H9 (cell line): ENCODE data around the gene TNIP3. TPM values are rescaled to one million over a fixed set of nuclear protein-coding genes. Genes with fewer than 3 reads are reported as not detected.

Source experiments
- DNase-seq: peaks from one replicate; pipeline ENCODE4 v3.0.0-alpha.2; 2017
- H2AFZ ChIP-seq: one replicate; pipeline ENCODE4 v1.6.1; 2013; ENCODE audit warnings: mild to moderate bottlenecking, low read length, control low read depth, moderate library complexity
- H2AK5ac ChIP-seq: 2 replicates; pipeline ENCODE4 v1.6.1; 2013; ENCODE audit warnings: low read length, control low read depth, mixed read lengths; ENCODE audit not compliant: insufficient read length
- H2BK120ac ChIP-seq: one replicate; pipeline ENCODE4 v1.6.1; 2013; ENCODE audit warnings: low read depth, mild to moderate bottlenecking, low read length, control low read depth, inconsistent platforms; ENCODE audit not compliant: poor library complexity, severe bottlenecking
- H2BK12ac ChIP-seq: 2 replicates; pipeline ENCODE4 v1.6.1; 2013; ENCODE audit warnings: low read length, control low read depth, mixed read lengths, low read depth; ENCODE audit not compliant: insufficient read length
- H2BK15ac ChIP-seq: 2 replicates; pipeline ENCODE4 v1.6.1; 2013; ENCODE audit warnings: low read depth, low read length, control low read depth
- H2BK20ac ChIP-seq: one replicate; pipeline ENCODE4 v1.6.1; 2013; ENCODE audit warnings: low read depth, mild to moderate bottlenecking, low read length, control low read depth, inconsistent platforms; ENCODE audit not compliant: poor library complexity, severe bottlenecking
- H2BK5ac ChIP-seq: 2 replicates; pipeline ENCODE4 v1.6.1; 2013; ENCODE audit warnings: low read length, control low read depth, mixed read lengths; ENCODE audit not compliant: insufficient read length
- H3K14ac ChIP-seq: 2 replicates; pipeline ENCODE4 v1.6.1; 2013; ENCODE audit warnings: low read length, control low read depth; ENCODE audit not compliant: insufficient read depth
- H3K18ac ChIP-seq: 2 replicates; pipeline ENCODE4 v1.6.1; 2013; ENCODE audit warnings: low read depth, mild to moderate bottlenecking, mixed read lengths, low read length, control low read depth; ENCODE audit not compliant: insufficient read length
- H3K23ac ChIP-seq: 2 replicates; pipeline ENCODE4 v1.6.1; 2013; ENCODE audit warnings: low read length, control low read depth, mixed read lengths, low read depth; ENCODE audit not compliant: insufficient read length
- H3K23me2 ChIP-seq: 2 replicates; pipeline ENCODE4 v1.6.1; 2013; ENCODE audit warnings: low read depth, mild to moderate bottlenecking, mixed read lengths, low read length, control low read depth; ENCODE audit not compliant: insufficient read length, poor library complexity, severe bottlenecking
- H3K27ac ChIP-seq: 2 replicates; pipeline ENCODE4 v1.5.1; 2013; ENCODE audit warnings: low read length, control low read depth, mixed read lengths, low read depth; ENCODE audit not compliant: insufficient read length
- H3K27me3 ChIP-seq: 2 replicates; pipeline ENCODE4 v1.6.1; 2013; ENCODE audit warnings: low read length, control low read depth, inconsistent platforms; ENCODE audit not compliant: insufficient read depth
- H3K4ac ChIP-seq: 2 replicates; pipeline ENCODE4 v1.6.1; 2013; ENCODE audit warnings: low read depth, mild to moderate bottlenecking, control low read depth, inconsistent platforms, low read length, moderate library complexity
- H3K4me1 ChIP-seq: 2 replicates; pipeline ENCODE4 v1.6.1; 2013; ENCODE audit warnings: low read length, control low read depth, inconsistent platforms; ENCODE audit not compliant: insufficient read depth
- H3K4me2 ChIP-seq: 2 replicates; pipeline ENCODE4 v1.6.1; 2013; ENCODE audit warnings: low read length, control low read depth, mixed read lengths; ENCODE audit not compliant: insufficient read length, insufficient read depth
- H3K56ac ChIP-seq: 2 replicates; pipeline ENCODE4 v1.6.1; 2013; ENCODE audit warnings: low read depth, mild to moderate bottlenecking, mixed read lengths, low read length, control low read depth; ENCODE audit not compliant: insufficient read length
- H3K79me1 ChIP-seq: 2 replicates; pipeline ENCODE4 v1.6.1; 2013; ENCODE audit warnings: low read depth, mild to moderate bottlenecking, moderate library complexity, low read length, control low read depth, inconsistent platforms; ENCODE audit not compliant: insufficient read depth, poor library complexity, severe bottlenecking
- H3K79me2 ChIP-seq: 2 replicates; pipeline ENCODE4 v1.6.1; 2013; ENCODE audit warnings: low read length, control low read depth, inconsistent platforms; ENCODE audit not compliant: insufficient read depth
- H3K9ac ChIP-seq: 2 replicates; pipeline ENCODE4 v1.6.1; 2013; ENCODE audit warnings: low read length, control low read depth, mixed read lengths; ENCODE audit not compliant: insufficient read length; ENCODE audit errors: extremely low read depth
- H3K9me3 ChIP-seq: one replicate; pipeline ENCODE4 v1.6.1; 2013; ENCODE audit warnings: low read depth, low read length, inconsistent platforms; ENCODE audit not compliant: control insufficient read depth
- H3T11ph ChIP-seq: one replicate; pipeline ENCODE4 v1.6.1; 2013; ENCODE audit warnings: mild to moderate bottlenecking, low read length, control low read depth, inconsistent platforms
- H4K20me1 ChIP-seq: one replicate; pipeline ENCODE4 v1.6.1; 2013; ENCODE audit not compliant: control insufficient read depth, insufficient read length, insufficient read depth
- H4K5ac ChIP-seq: 2 replicates; pipeline ENCODE4 v1.6.1; 2013; ENCODE audit warnings: low read depth, mild to moderate bottlenecking, mixed read lengths, low read length, control low read depth; ENCODE audit not compliant: insufficient read length
- H4K8ac ChIP-seq: replicated peaks from 2 replicates; pipeline ENCODE4 v1.6.1; 2013; ENCODE audit warnings: low read length, control low read depth, mixed read lengths, low read depth; ENCODE audit not compliant: insufficient read length
- H4K91ac ChIP-seq: 2 replicates; pipeline ENCODE4 v1.6.1; 2013; ENCODE audit warnings: low read depth, mild to moderate bottlenecking, moderate library complexity, mixed read lengths, low read length, control low read depth; ENCODE audit not compliant: insufficient read length
- H3K27ac Mint-ChIP-seq, 3 experiments: 2 replicates in 2 of 3; 3 replicates in 1 of 3; pipeline ENCODE4 v1.8.0; 2020 to 2021; ENCODE audit warnings: mixed read lengths in 3 of 3, mild to moderate bottlenecking in 1 of 3, moderate library complexity in 1 of 3
- H3K27me3 Mint-ChIP-seq: 2 replicates; pipeline ENCODE4 v1.8.0; 2021; ENCODE audit warnings: low read depth, mild to moderate bottlenecking, moderate library complexity, mixed read lengths
- H3K36me3 Mint-ChIP-seq, 3 experiments: 2 replicates in 2 of 3; 3 replicates in 1 of 3; pipeline ENCODE4 v1.8.0; 2020 to 2021; ENCODE audit warnings: low read depth in 3 of 3, mixed read lengths in 3 of 3; ENCODE audit not compliant: insufficient read depth in 1 of 3
- H3K4me1 Mint-ChIP-seq, 2 experiments: 2 replicates each; pipeline ENCODE4 v1.8.0; 2020; ENCODE audit warnings: mixed read lengths in 2 of 2
- H3K4me3 Mint-ChIP-seq, 2 experiments: 2 replicates in 1 of 2; 3 replicates in 1 of 2; pipeline ENCODE4 v1.8.0; 2020 to 2021; ENCODE audit warnings: mild to moderate bottlenecking in 2 of 2, mixed read lengths in 2 of 2, moderate library complexity in 1 of 2
- H3K9me3 Mint-ChIP-seq, 2 experiments: 2 replicates in 1 of 2; 3 replicates in 1 of 2; pipeline ENCODE4 v1.8.0; 2020; ENCODE audit warnings: mild to moderate bottlenecking in 2 of 2, mixed read lengths in 2 of 2, moderate library complexity in 1 of 2
- WGBS: extraction: QIAGEN DNeasy Blood & Tissue Kit; methylation state at CpG from one replicate; pipeline ENCODE4 v1.1.7; 2013; ENCODE audit warnings: missing lambda C conversion rate, low lambda C conversion rate, mixed read lengths; ENCODE audit not compliant: insufficient read length; ENCODE audit errors: extremely low coverage; 5-methylcytosine and 5-hydroxymethylcytosine counted together
- total RNA-seq: library from RNA; stranded (reverse); gene quantifications from 2 replicates; pipeline ENCODE4 v1.2.1, GENCODE V29; 2021
- TF ChIP-seq, protein P1 (sequence below): fragments of 200-600 bp; sonication (generic); conservative IDR thresholded peaks from 3 replicates; pipeline ENCODE4 v1.8.0; 2021; ENCODE audit warnings: antibody characterized with exemption, mild to moderate bottlenecking

Gene TNIP3
- total RNA-seq, 1 experiment from 2014 or later = not detected

DNA sequence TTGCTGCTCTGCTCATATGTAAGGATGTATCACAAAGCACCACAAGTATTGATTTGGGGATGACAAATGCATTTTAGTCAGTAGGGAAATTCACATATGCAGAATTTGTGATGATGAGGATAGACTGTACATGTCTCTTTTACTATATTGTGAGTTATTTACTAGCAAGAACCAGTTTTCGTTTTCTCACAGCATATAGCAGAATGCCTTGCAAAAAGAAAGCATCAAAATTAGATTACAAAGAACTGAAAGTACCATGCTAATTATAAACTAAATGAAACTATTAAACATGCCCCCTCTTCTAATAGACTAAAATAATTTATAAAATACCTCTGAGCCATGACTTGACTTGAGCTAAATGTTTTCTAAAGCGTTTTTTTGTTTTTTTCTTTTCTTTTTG, 20.1 kb downstream of the TNIP3 start:
- H3K4me1 Mint-ChIP-seq = no peaks in the 10 kb centered on the region
- H3K27ac Mint-ChIP-seq = no peak overlapping the region
- Histone ChIP-seq H3K18ac (no peak overlapping the region), H3K27me3 (no peaks in the 10 kb centered on the region), H3K23me2 (no peaks in the 10 kb centered on the region), H3K56ac (no peak overlapping the region), H2BK15ac (no peak overlapping the region), H3K9me3 (no peaks in the 10 kb centered on the region), H2BK5ac (no peak overlapping the region), H4K20me1 (no peaks in the 10 kb centered on the region), H2BK12ac (no peak overlapping the region), H2AFZ (no peak overlapping the region), H3T11ph (no peak overlapping the region), H3K79me1 (no peaks in the 10 kb centered on the region), H4K91ac (no peak overlapping the region), H3K9ac (no peak overlapping the region), H2BK120ac (no peak overlapping the region), H3K23ac (no peak overlapping the region), H3K4me2 (no peak overlapping the region), H2BK20ac (no peak overlapping the region), H4K5ac (no peak overlapping the region), H3K14ac (no peak overlapping the region), H3K27ac (no peak overlapping the region), H2AK5ac (no peak overlapping the region), H3K79me2 (no peaks in the 10 kb centered on the region), H3K4ac (no peak overlapping the region), H4K8ac (no peak overlapping the region), H3K4me1 (no peaks in the 10 kb centered on the region)
- WGBS = no CpG with 5 or more reads among the region's 2 CpGs
- H3K9me3 Mint-ChIP-seq = no peaks in the 10 kb centered on the region
- H3K27me3 Mint-ChIP-seq = no peaks in the 10 kb centered on the region
- H3K36me3 Mint-ChIP-seq = no peaks in the 10 kb centered on the region
- no peak for DNase-seq
- TF ChIP-seq, protein P1, sequence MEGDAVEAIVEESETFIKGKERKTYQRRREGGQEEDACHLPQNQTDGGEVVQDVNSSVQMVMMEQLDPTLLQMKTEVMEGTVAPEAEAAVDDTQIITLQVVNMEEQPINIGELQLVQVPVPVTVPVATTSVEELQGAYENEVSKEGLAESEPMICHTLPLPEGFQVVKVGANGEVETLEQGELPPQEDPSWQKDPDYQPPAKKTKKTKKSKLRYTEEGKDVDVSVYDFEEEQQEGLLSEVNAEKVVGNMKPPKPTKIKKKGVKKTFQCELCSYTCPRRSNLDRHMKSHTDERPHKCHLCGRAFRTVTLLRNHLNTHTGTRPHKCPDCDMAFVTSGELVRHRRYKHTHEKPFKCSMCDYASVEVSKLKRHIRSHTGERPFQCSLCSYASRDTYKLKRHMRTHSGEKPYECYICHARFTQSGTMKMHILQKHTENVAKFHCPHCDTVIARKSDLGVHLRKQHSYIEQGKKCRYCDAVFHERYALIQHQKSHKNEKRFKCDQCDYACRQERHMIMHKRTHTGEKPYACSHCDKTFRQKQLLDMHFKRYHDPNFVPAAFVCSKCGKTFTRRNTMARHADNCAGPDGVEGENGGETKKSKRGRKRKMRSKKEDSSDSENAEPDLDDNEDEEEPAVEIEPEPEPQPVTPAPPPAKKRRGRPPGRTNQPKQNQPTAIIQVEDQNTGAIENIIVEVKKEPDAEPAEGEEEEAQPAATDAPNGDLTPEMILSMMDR = no peak
- H3K4me3 Mint-ChIP-seq = no peak overlapping the region
